WTC11 (cell line): ENCODE data around the gene CACNA1C. TPM values are rescaled to one million over a fixed set of nuclear protein-coding genes. Genes with fewer than 3 reads are reported as not detected.

ENCODE experiments used
- ATAC-seq: fragments of 200-7000 bp; cut with Tn5 transposase; 2 replicates; pipeline ENCODE4 v1.10.0; 2021; ENCODE audit warnings: mild to moderate bottlenecking, moderate library complexity
- CTCF ChIA-PET: fragments of 300-600 bp; sonication (Branson Sonifier 250); formaldehyde crosslinking; loops from one replicate; lab custom pipeline; 2021; ENCODE audit warnings: antibody characterized with exemption; lab: Charles Lee
- POLR2A ChIA-PET: fragments of 350-600 bp; sonication (Branson Sonifier 250); formaldehyde crosslinking; loops from one replicate; lab custom pipeline; 2021; ENCODE audit warnings: antibody characterized with exemption; lab: Charles Lee
- DNase-seq: peaks from one replicate; pipeline ENCODE4 v3.0.0; 2021; ENCODE audit warnings: low spot score
- H3K27ac Mint-ChIP-seq: 2 replicates; pipeline ENCODE4 v1.8.0; 2021; ENCODE audit warnings: mixed read lengths
- H3K27me3 Mint-ChIP-seq: 2 replicates; pipeline ENCODE4 v1.8.0; 2021; ENCODE audit warnings: low read depth, mild to moderate bottlenecking, moderate library complexity, mixed read lengths
- H3K36me3 Mint-ChIP-seq: 2 replicates; pipeline ENCODE4 v1.8.0; 2021; ENCODE audit warnings: mixed read lengths
- H3K4me1 Mint-ChIP-seq: 2 replicates; pipeline ENCODE4 v1.8.0; 2022; ENCODE audit warnings: mixed read lengths
- H3K4me3 Mint-ChIP-seq: 2 replicates; pipeline ENCODE4 v1.8.0; 2021; ENCODE audit warnings: mild to moderate bottlenecking, moderate library complexity, mixed read lengths
- H3K9me3 Mint-ChIP-seq: 2 replicates; pipeline ENCODE4 v1.8.0; 2021; ENCODE audit warnings: mixed read lengths
- ATF6 ChIP-seq: sonication (generic); formaldehyde crosslinking; IDR thresholded peaks from 2 replicates; pipeline ENCODE4 v1.8.1; 2023; ENCODE audit warnings: mild to moderate bottlenecking, missing genetic modification reagents
- CDX4 ChIP-seq: fragments of 250-450 bp; sonication (Bioruptor Pico); IDR thresholded peaks from 2 replicates; pipeline ENCODE4 v1.9.0; 2021; ENCODE audit warnings: moderate library complexity, mild to moderate bottlenecking, inconsistent platforms, borderline replicate concordance
- E2F5 ChIP-seq: sonication (generic); formaldehyde crosslinking; IDR thresholded peaks from 2 replicates; pipeline ENCODE4 v1.8.1; 2022; ENCODE audit warnings: mild to moderate bottlenecking, moderate library complexity, missing genetic modification reagents
- ETV6 ChIP-seq: sonication (generic); formaldehyde crosslinking; IDR thresholded peaks from 2 replicates; pipeline ENCODE4 v1.8.1; 2022; ENCODE audit warnings: mild to moderate bottlenecking, missing genetic modification reagents
- FOXJ3 ChIP-seq: sonication (generic); formaldehyde crosslinking; IDR thresholded peaks from 2 replicates; pipeline ENCODE4 v1.9.0; 2021; ENCODE audit warnings: missing genetic modification reagents, mild to moderate bottlenecking, borderline replicate concordance
- GRHL2 ChIP-seq: fragments of 250-450 bp; sonication (Bioruptor Pico); IDR thresholded peaks from 2 replicates; pipeline ENCODE4 v1.8.0; 2022; ENCODE audit warnings: mild to moderate bottlenecking, moderate library complexity; ENCODE audit not compliant: insufficient replicate concordance, severe bottlenecking
- GTF2I ChIP-seq: fragments of 250-450 bp; sonication (Bioruptor Pico); conservative IDR thresholded peaks from 2 replicates; pipeline ENCODE4 v1.4.0; 2021; ENCODE audit warnings: mild to moderate bottlenecking
- HMGXB4 ChIP-seq: sonication (generic); formaldehyde crosslinking; IDR thresholded peaks from 2 replicates; pipeline ENCODE4 v1.8.1; 2023; ENCODE audit warnings: mild to moderate bottlenecking, moderate library complexity, missing genetic modification reagents
- MAX ChIP-seq: sonication (generic); formaldehyde crosslinking; IDR thresholded peaks from 2 replicates; pipeline ENCODE4 v1.8.0; 2022; ENCODE audit warnings: mild to moderate bottlenecking, missing genetic modification reagents
- SOX15 ChIP-seq: fragments of 250-450 bp; sonication (Bioruptor Pico); IDR thresholded peaks from 2 replicates; pipeline ENCODE4 v1.9.0; 2021; ENCODE audit warnings: mild to moderate bottlenecking
- TEAD4 ChIP-seq: sonication (generic); formaldehyde crosslinking; IDR thresholded peaks from 2 replicates; pipeline ENCODE4 v1.8.0; 2022; ENCODE audit warnings: mild to moderate bottlenecking, missing genetic modification reagents
- USF1 ChIP-seq: sonication (generic); formaldehyde crosslinking; IDR thresholded peaks from 2 replicates; pipeline ENCODE4 v1.8.0; 2022; ENCODE audit warnings: mild to moderate bottlenecking, missing genetic modification reagents
- ZNF219 ChIP-seq: sonication (generic); formaldehyde crosslinking; IDR thresholded peaks from 2 replicates; pipeline ENCODE4 v1.8.0; 2023; ENCODE audit warnings: missing genetic modification reagents, mild to moderate bottlenecking, borderline replicate concordance
- ZNF281 ChIP-seq: sonication (generic); formaldehyde crosslinking; IDR thresholded peaks from 2 replicates; pipeline ENCODE4 v1.8.0; 2023; ENCODE audit warnings: mild to moderate bottlenecking, missing genetic modification reagents
- ZNF416 ChIP-seq: fragments of 250-450 bp; sonication (Bioruptor Pico); IDR thresholded peaks from 2 replicates; pipeline ENCODE4 v1.9.0; 2021; ENCODE audit warnings: mild to moderate bottlenecking, inconsistent platforms
- ZNF425 ChIP-seq: fragments of 250-450 bp; sonication (Bioruptor Pico); conservative IDR thresholded peaks from 2 replicates; pipeline ENCODE4 v1.9.0; 2021; ENCODE audit warnings: mild to moderate bottlenecking
- ZNF512 ChIP-seq: sonication (generic); formaldehyde crosslinking; IDR thresholded peaks from 2 replicates; pipeline ENCODE4 v1.8.1; 2022; ENCODE audit warnings: missing genetic modification reagents, borderline replicate concordance
- ZNF671 ChIP-seq: fragments of 250-450 bp; sonication (Bioruptor Pico); IDR thresholded peaks from 2 replicates; pipeline ENCODE4 v1.8.0; 2021; ENCODE audit warnings: mild to moderate bottlenecking
- ZSCAN18 ChIP-seq: fragments of 250-450 bp; sonication (Bioruptor Pico); IDR thresholded peaks from 2 replicates; pipeline ENCODE4 v2.1.2; 2022; ENCODE audit warnings: mild to moderate bottlenecking, moderate library complexity
- total RNA-seq: library from RNA; stranded (reverse); gene quantifications from 3 replicates; pipeline ENCODE4 v1.2.3, GENCODE V29; 2021

The CACNA1C gene
- total RNA-seq, 1 experiment from 2014 or later, result 1.7 TPM

GRCh38 chr12:2613326-2614073 is 560.7 kb downstream of the CACNA1C start:
- Mint-ChIP-seq H3K27ac (no peak overlapping the region), H3K4me3 (no peak overlapping the region), H3K9me3 (no peaks in the 10 kb centered on the region), H3K27me3 (no peaks in the 10 kb centered on the region), H3K4me1 (peaks cover 12% of the 10 kb centered on the region), H3K36me3 (no peaks in the 10 kb centered on the region)
- TF ChIP-seq ZNF416 (CRISPR knock-in tag) (no peak), SOX15 (CRISPR knock-in tag) (no peak), ZSCAN18 (no peak), ZNF281 (CRISPR knock-in tag) (no peak), MAX (no peak), ZNF219 (CRISPR knock-in tag) (no peak), TEAD4 (CRISPR knock-in tag) (no peak), E2F5 (CRISPR knock-in tag) (no peak), GTF2I (CRISPR knock-in tag) (no peak), ZNF512 (CRISPR knock-in tag) (no peak), ETV6 (CRISPR knock-in tag) (no peak), GRHL2 (CRISPR knock-in tag) (no peak), ATF6 (CRISPR knock-in tag) (no peak), CDX4 (CRISPR knock-in tag) (no peak)
- ChIA-PET POLR2A (no interaction called here), CTCF (interaction anchor here (1.2 to 3.5 kb wide), 2 partner anchors 11 to 30 kb away, joined by 3 to 10 read pairs; no protein-coding TSS in a partner anchor)
- no peak for DNase-seq
- ATAC-seq, result no peak

- ChIA-PET POLR2A (no interaction called here), CTCF (interaction anchor here (2.8 kb wide), 1 partner anchor 10 kb away, joined by 30 read pairs; no protein-coding TSS in a partner anchor)
- DNase-seq (no peak), ATAC-seq (no peak)
- Mint-ChIP-seq H3K27ac (no peak overlapping the region), H3K4me3 (no peak overlapping the region), H3K4me1 (peaks cover 12% of the 10 kb centered on the region), H3K27me3 (no peaks in the 10 kb centered on the region), H3K36me3 (no peaks in the 10 kb centered on the region), H3K9me3 (no peaks in the 10 kb centered on the region)
- TF ChIP-seq HMGXB4 (no peak), ZNF671 (no peak), FOXJ3 (CRISPR knock-in tag) (no peak), USF1 (CRISPR knock-in tag) (no peak), ZNF425 (no peak)
Observed at GRCh38 chr12:2614341-2614740, 561.6 kb downstream of the CACNA1C start.
